Kidney epithelial cell (primary cell): ENCODE results near the gene NTM. TPM values are rescaled to one million over a fixed set of nuclear protein-coding genes. Genes with fewer than 3 reads are reported as not detected.
"Not testable (repeated sequence)": the region's sequence is repeated elsewhere in the genome, so short reads cannot be mapped to it uniquely, and the experiment has no call there.

Experiments used
- DNase-seq: peaks from one replicate; pipeline ENCODE4 v3.0.0-alpha.2; 2010; ENCODE audit warnings: low read depth
- H3K27me3 ChIP-seq: 2 replicates; pipeline ENCODE4 v1.6.0; 2011; ENCODE audit warnings: low read length; ENCODE audit not compliant: control insufficient read depth, insufficient read depth
- H3K36me3 ChIP-seq: 2 replicates; pipeline ENCODE4 v1.5.1; 2011; ENCODE audit warnings: low read length; ENCODE audit not compliant: control insufficient read depth, insufficient read depth
- H3K4me3 ChIP-seq: 2 replicates; pipeline ENCODE4 v1.5.1; 2011; ENCODE audit warnings: low read depth, mild to moderate bottlenecking, control low read depth, low read length
- CTCF ChIP-seq: IDR thresholded peaks from 2 replicates; pipeline ENCODE4 v1.5.1; 2011; ENCODE audit warnings: mild to moderate bottlenecking, moderate library complexity, low read length, control low read depth, inconsistent platforms; ENCODE audit not compliant: insufficient read depth, poor library complexity, severe bottlenecking
- total RNA-seq: library from RNA; depleted of rRNA; stranded (reverse); fragments of >200 nt; gene quantifications from 2 replicates; pipeline ENCODE4 v1.2.3, GENCODE V29; 2015

NTM gene
- total RNA-seq, 1 donor from 2014 or later = 111 TPM

GRCh38 chr11:131418189-131418588 lies 47.8 kb downstream of the NTM start:
- no peaks in the 10 kb centered on the region for H3K36me3 ChIP-seq
- H3K4me3 ChIP-seq = no peak overlapping the region
- TF ChIP-seq CTCF = no peak
- H3K27me3 ChIP-seq = no peaks in the 10 kb centered on the region
- DNase-seq = no peak

- Histone ChIP-seq H3K36me3 (no peaks in the 10 kb centered on the region), H3K27me3 (no peaks in the 10 kb centered on the region), H3K4me3 (no peak overlapping the region)
- TF ChIP-seq CTCF = no peak
- DNase-seq = no peak
Measured at GRCh38 chr11:131421066-131421855, 50.8 kb downstream of the NTM start.

- DNase-seq = no peak
- no peak for TF ChIP-seq CTCF
- Histone ChIP-seq H3K27me3 (no peaks in the 10 kb centered on the region), H3K36me3 (no peaks in the 10 kb centered on the region), H3K4me3 (no peak overlapping the region)
Measured at GRCh38 chr11:131422029-131422428, 51.6 kb downstream of the NTM start.

GRCh38 chr11:131422496-131422895 lies 52.1 kb downstream of the NTM start:
- TF ChIP-seq CTCF = no peak
- DNase-seq = no peak
- Histone ChIP-seq H3K36me3 (no peaks in the 10 kb centered on the region), H3K27me3 (no peaks in the 10 kb centered on the region), H3K4me3 (no peak overlapping the region)

GRCh38 chr11:131423688-131424087 lies 53.3 kb downstream of the NTM start:
- no peak for TF ChIP-seq CTCF
- H3K4me3 ChIP-seq = no peak overlapping the region
- DNase-seq = peak; percentile 29
- H3K27me3 ChIP-seq = no peaks in the 10 kb centered on the region
- no peaks in the 10 kb centered on the region for H3K36me3 ChIP-seq

- H3K4me3 ChIP-seq, H3K27me3 ChIP-seq, DNase-seq, H3K36me3 ChIP-seq: not testable (repeated sequence)
Measured at GRCh38 chr11:131424257-131424876, 54.0 kb downstream of the NTM start.
